HepG2 (cell line): ENCODE results near the gene ITSN2. TPM values are rescaled to one million over a fixed set of nuclear protein-coding genes. Genes with fewer than 3 reads are reported as not detected.

Source experiments
- ADNP ChIP-seq: sonication (generic); formaldehyde crosslinking; IDR thresholded peaks from 2 replicates; pipeline ENCODE4 v1.4.0; 2020; ENCODE audit warnings: missing genetic modification reagents
- ATF6 ChIP-seq: sonication (generic); formaldehyde crosslinking; conservative IDR thresholded peaks from 2 replicates; pipeline ENCODE4 v1.4.0; 2020; ENCODE audit warnings: missing genetic modification reagents
- ATF7-NPFF ChIP-seq: sonication (generic); formaldehyde crosslinking; IDR thresholded peaks from 2 replicates; pipeline ENCODE4 v1.8.1; 2023; ENCODE audit warnings: mild to moderate bottlenecking, low read depth, missing genetic modification reagents, moderate library complexity
- BCL6 ChIP-seq: IDR thresholded peaks from 2 replicates; pipeline ENCODE4 v1.6.1; 2016; ENCODE audit warnings: missing genetic modification reagents, missing compliant biosample characterization
- CEBPG ChIP-seq: IDR thresholded peaks from 2 replicates; pipeline ENCODE4 v1.6.1; 2016
- CEBPZ ChIP-seq: IDR thresholded peaks from 2 replicates; pipeline ENCODE4 v1.6.1; 2012; ENCODE audit warnings: low read length, improper control_type of control experiment
- HNRNPLL ChIP-seq: fragments of 200-400 bp; formaldehyde crosslinking; IDR thresholded peaks from 2 replicates; pipeline ENCODE4 v1.6.1; 2017; ENCODE audit warnings: mild to moderate bottlenecking, low read depth, low read length; ENCODE audit not compliant: poor library complexity, severe bottlenecking
- MAZ ChIP-seq, 2 experiments: sonication (generic) in 1 of 2; formaldehyde crosslinking in 1 of 2; IDR thresholded peaks; 2 replicates each; pipeline versions ENCODE4 v1.5.0 to v1.6.1; 2012 to 2020; ENCODE audit warnings: low read depth in 2 of 2, mild to moderate bottlenecking in 2 of 2, borderline replicate concordance in 1 of 2, improper control_type of control experiment in 1 of 2, low read length in 1 of 2, missing genetic modification reagents in 1 of 2, moderate library complexity in 1 of 2
- MYNN ChIP-seq: sonication (generic); formaldehyde crosslinking; IDR thresholded peaks from 2 replicates; pipeline ENCODE4 v1.4.0; 2020; ENCODE audit warnings: mild to moderate bottlenecking, low read depth, missing genetic modification reagents
- PAXIP1 ChIP-seq: sonication (generic); formaldehyde crosslinking; conservative IDR thresholded peaks from 2 replicates; pipeline ENCODE4 v1.4.0; 2020; ENCODE audit warnings: mild to moderate bottlenecking, missing genetic modification reagents, moderate library complexity
- POLR2A ChIP-seq, 2 experiments: IDR thresholded peaks; 2 replicates each; pipeline ENCODE4 v1.6.1; 2011; ENCODE audit warnings: low read depth in 2 of 2, low read length in 2 of 2, mild to moderate bottlenecking in 1 of 2, moderate library complexity in 1 of 2; ENCODE audit not compliant: insufficient read depth in 1 of 2
- POLR2AphosphoS5 ChIP-seq: IDR thresholded peaks from 2 replicates; pipeline ENCODE4 v1.6.1; 2012; ENCODE audit warnings: low read depth, low read length
- PTBP1 ChIP-seq: fragments of 200-400 bp; formaldehyde crosslinking; IDR thresholded peaks from 2 replicates; pipeline ENCODE4 v1.6.1; 2018; ENCODE audit warnings: low read length, low read depth; ENCODE audit not compliant: poor library complexity, severe bottlenecking
- SIN3A ChIP-seq: IDR thresholded peaks from 2 replicates; pipeline ENCODE4 v1.6.1; 2011; ENCODE audit warnings: low read depth, mild to moderate bottlenecking, control low read depth, low read length, borderline replicate concordance
- SOX13 ChIP-seq, 3 experiments: fragments of 450-650 bp in 1 of 3; sonication (generic) in 1 of 3; formaldehyde crosslinking in 1 of 3; IDR thresholded peaks in 2 of 3; conservative IDR thresholded peaks in 1 of 3; 2 replicates each; pipeline versions ENCODE4 v1.5.0 to v1.6.1; 2016 to 2020; ENCODE audit warnings: antibody characterized with exemption in 1 of 3, mild to moderate bottlenecking in 1 of 3, missing compliant biosample characterization in 1 of 3, missing genetic modification reagents in 1 of 3, moderate library complexity in 1 of 3
- SP2 ChIP-seq: sonication (generic); formaldehyde crosslinking; IDR thresholded peaks from 2 replicates; pipeline ENCODE4 v1.5.1; 2020; ENCODE audit warnings: mild to moderate bottlenecking, missing genetic modification reagents
- ZNF331 ChIP-seq: sonication (generic); formaldehyde crosslinking; IDR thresholded peaks from 2 replicates; pipeline ENCODE4 v1.4.0; 2020; ENCODE audit warnings: missing genetic modification reagents
- ZNF432 ChIP-seq: sonication (generic); formaldehyde crosslinking; IDR thresholded peaks from 2 replicates; pipeline ENCODE4 v1.5.0; 2020; ENCODE audit warnings: missing genetic modification reagents, mild to moderate bottlenecking, borderline replicate concordance
- polyA plus RNA-seq, 8 experiments: library from polyadenylated mRNA; depleted of rRNA in 3 of 8; stranded (reverse) in 7 of 8; unstranded in 1 of 8; fragments of >200 nt; fragmentation: Illumina TruSeq in 4 of 8; extraction: Trizol in 4 of 8; gene quantifications; 2 replicates each; pipeline versions ENCODE4 v1.2.1 to v1.2.3, GENCODE V29; 2011 to 2016; ENCODE audit warnings: low read depth in 4 of 8, missing spikeins in 1 of 8, mixed read lengths in 1 of 8; ENCODE audit not compliant: insufficient read depth in 1 of 8
- total RNA-seq, 5 experiments: library from RNA; depleted of rRNA; stranded (reverse); fragments of >200 nt; fragmentation: Illumina TruSeq; extraction: Trizol; gene quantifications; 2 replicates each; pipeline ENCODE4 v1.2.3, GENCODE V29; 2016; ENCODE audit warnings: low read depth in 1 of 5

The ITSN2 gene
- total and polyA plus RNA-seq, 2 of the 13 experiments (the other 11 are each of a cell fraction or from before 2014, with no cell fraction given): 26.0 to 26.6 TPM

GRCh38 chr2:24360050-24360962 lies at the start of gene ITSN2 (continued):
- TF ChIP-seq SIN3A (peak; percentile 34; the same call in 1 of the 2 replicates), PAXIP1 (CRISPR knock-in tag) (0 out of 2 replicates have a peak, but pooled peaks have one; percentile 26), ATF6 (CRISPR knock-in tag) (no peak; the same call in 1 of the 2 replicates), ADNP (CRISPR knock-in tag) (no peak), MAZ (IDR thresholded peaks at IDR 0.05; ENCODE audit: borderline replicate concordance, low read depth, low read length) (peak; percentile 51; the same call in 1 of the 2 replicates), MAZ (CRISPR knock-in tag; IDR thresholded peaks at IDR 0.05; ENCODE audit: low read depth) (peak; percentile 90), CEBPG (peak; percentile 39), SP2 (CRISPR knock-in tag) (peak; percentile 45; the same call in 1 of the 2 replicates), ATF7-NPFF (CRISPR knock-in tag) (peak; percentile 24; the same call in 1 of the 2 replicates), POLR2AphosphoS5 (peak; percentile 41; the same call in 1 of the 2 replicates), PTBP1 (peak; percentile 10), HNRNPLL (peak; percentile 87), CEBPZ (no peak), POLR2A (IDR thresholded peaks at IDR 0.05; ENCODE audit: insufficient read depth in 1 of 2, low read depth in 2 of 2, low read length in 2 of 2) (peak; percentile 71 to 74), BCL6 (CRISPR knock-in tag) (no peak), ZNF432 (CRISPR knock-in tag) (no peak), SOX13 (IDR thresholded peaks at IDR 0.05) (no peak), SOX13 (CRISPR knock-in tag; conservative IDR thresholded peaks at IDR 0.05 in 1 of 2, IDR thresholded peaks at IDR 0.05 in 1 of 2) (no peak; a peak in 1 of 4 replicates), ZNF331 (CRISPR knock-in tag) (peak; percentile 76), MYNN (CRISPR knock-in tag) (0 out of 2 replicates have a peak, but pooled peaks have one; percentile 1)
